Measurements from ENCODE around the gene CSPG4.
"Not testable (repeated sequence)": the region's sequence is repeated elsewhere in the genome, so short reads cannot be mapped to it uniquely, and the experiment has no call there.

The CSPG4 gene

GRCh38 chr15:75705375-75705774, 7.3 kb downstream of the CSPG4 start:
- in situ Hi-C loops (cut with MboI; ENCODE audit: low sequenced_read_pairs) = not testable (repeated sequence)

GRCh38 chr15:75704618-75705017, 8.0 kb downstream of the CSPG4 start:
- in situ Hi-C loops (cut with MboI; ENCODE audit: low sequenced_read_pairs) = no loop called here

GRCh38 chr15:75704263-75704615, 8.4 kb downstream of the CSPG4 start:
- in situ Hi-C loops (cut with MboI; ENCODE audit: low sequenced_read_pairs) = no loop called here

GRCh38 chr15:75703440-75704262, 9.0 kb downstream of the CSPG4 start:
- in situ Hi-C loops (cut with MboI; ENCODE audit: low sequenced_read_pairs) = not testable (repeated sequence)

DNA sequence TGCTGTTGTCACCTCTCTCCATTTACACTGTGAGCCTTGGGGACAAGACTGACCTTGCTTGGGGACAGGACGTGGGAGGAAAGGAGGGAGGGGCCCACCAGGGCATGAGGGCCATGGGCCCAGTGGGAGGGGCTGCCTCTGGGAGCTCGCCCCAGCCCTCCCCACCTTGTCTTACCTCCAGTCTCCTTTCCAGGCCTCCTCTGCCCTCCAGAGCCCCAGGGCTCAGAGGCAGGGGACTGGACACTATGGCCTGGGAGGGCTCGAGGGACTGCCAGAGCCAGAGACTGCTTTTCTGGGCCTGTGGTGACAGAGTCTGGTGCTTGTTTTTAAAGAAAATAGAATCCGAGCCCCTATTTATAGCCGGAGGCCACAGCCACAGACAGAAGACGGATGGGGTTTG, 10.2 kb downstream of the CSPG4 start:
- in situ Hi-C loops (cut with MboI; ENCODE audit: low sequenced_read_pairs) = no loop called here

DNA sequence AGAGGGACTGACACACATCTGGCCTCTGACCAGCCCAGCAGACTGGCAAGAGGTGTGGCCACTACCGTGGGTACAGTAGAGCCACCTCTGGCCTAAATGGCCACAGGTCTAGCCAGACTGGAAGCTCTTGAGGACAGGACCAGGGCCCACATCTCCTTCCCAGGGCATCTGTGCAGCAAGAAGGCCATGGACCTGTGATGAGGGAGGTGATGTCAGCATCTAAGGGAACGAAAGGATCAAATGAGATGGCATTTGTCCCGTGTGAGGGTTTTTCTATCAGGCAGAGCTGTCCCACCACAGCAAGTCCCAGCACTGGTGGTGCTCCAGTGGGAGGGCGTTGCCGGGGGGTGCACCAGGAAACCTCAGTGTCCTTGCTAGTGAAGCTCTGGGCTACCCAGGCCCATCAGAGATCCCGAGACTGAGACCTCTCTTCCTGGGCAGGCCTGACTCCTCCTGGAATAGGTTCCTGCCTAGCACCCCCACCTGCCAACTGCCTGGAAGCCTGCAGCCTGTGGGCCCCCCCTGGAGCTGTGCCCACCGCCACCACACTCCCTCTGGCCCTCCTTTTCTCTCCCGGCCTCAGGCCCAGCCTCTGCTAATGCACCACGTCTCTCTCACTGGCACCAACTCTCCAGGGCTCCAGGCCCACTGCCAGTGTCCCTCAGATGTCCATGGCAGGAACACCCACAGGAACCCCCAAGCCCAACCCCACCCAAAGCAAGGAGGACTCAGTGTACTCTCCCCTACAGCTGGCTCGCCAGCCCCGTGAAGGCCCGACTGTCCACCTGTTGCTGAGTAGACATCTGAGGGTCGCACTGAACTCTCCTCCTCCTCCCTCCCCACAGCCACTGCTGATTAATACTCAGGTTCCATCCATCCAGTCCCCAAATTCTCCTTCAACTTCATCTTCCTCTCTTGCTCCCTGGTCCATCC, 11.3 kb downstream of the CSPG4 start:
- in situ Hi-C loops (cut with MboI; ENCODE audit: low sequenced_read_pairs) = not testable (repeated sequence)

DNA sequence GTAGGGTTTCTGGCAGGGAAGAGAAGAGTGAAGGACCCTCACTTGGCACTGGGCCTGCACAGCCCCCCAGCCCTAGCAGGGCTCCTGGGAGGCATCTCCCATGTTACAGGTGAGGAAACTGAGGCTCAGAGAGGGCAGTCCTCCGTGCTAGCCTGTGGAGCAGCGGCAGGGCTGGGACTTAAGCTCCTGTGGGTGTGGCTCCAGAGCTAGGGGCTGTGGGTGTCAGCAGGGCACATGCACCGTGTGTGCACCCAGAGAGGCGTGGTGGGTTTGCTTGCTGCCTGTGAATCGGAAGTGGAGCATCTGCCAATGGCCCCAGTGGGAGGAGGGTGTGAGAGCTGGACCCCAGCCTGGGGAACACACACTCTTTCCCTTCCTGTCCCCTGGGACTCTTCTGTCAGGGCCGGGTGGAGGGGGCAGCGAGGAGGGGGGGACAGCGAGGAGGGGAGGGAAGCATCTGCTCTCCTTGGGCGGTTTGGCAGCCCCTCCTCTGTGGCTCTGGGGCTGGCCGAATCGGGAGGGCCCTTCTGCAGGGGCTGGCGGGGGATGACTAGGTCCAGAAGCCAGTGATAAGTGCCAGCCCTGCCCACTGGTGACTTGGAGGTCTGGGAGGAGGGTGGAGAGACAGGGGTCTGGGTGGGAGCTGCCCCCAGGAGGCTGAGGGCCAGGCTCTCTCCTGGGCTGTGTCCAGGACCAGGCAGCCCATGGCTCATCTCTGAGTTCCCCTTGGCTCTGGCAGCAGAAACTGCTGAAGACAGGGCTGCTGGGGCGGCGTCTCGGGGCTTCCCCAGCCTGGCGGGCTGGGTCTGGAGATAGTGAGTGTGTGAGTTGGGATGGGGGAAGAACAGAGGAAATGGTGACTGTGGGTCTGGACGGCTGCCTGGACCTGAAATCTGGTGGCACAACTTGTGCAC, 12.4 kb downstream of the CSPG4 start:
- in situ Hi-C loops (cut with MboI; ENCODE audit: low sequenced_read_pairs) = not testable (repeated sequence)

GRCh38 chr15:75699517-75699916, 13.1 kb downstream of the CSPG4 start:
- in situ Hi-C loops (cut with MboI; ENCODE audit: low sequenced_read_pairs) = not testable (repeated sequence)

GRCh38 chr15:75697974-75698747, 14.5 kb downstream of the CSPG4 start:
- in situ Hi-C loops (cut with MboI; ENCODE audit: low sequenced_read_pairs) = not testable (repeated sequence)

DNA sequence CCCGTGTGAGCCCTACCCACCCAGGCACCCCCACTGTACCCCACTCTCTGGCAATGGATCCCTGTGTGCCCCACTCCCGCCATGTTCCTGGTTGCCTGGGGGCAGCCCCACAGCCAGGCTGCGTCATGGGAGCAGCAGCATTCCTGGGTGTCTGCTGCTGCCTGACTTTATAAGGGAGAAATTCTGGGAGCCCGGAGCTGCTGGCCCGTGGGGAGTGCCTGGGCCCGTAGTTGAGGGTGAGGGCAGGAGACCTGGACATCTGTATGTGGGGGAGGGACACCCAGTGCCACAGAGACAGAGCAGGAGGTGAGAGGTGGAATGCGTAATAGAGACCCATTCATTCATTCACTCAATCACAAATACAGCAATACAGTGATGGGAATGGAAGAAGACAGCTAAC, 15.1 kb downstream of the CSPG4 start:
- in situ Hi-C loops (cut with MboI; ENCODE audit: low sequenced_read_pairs) = no loop called here

DNA sequence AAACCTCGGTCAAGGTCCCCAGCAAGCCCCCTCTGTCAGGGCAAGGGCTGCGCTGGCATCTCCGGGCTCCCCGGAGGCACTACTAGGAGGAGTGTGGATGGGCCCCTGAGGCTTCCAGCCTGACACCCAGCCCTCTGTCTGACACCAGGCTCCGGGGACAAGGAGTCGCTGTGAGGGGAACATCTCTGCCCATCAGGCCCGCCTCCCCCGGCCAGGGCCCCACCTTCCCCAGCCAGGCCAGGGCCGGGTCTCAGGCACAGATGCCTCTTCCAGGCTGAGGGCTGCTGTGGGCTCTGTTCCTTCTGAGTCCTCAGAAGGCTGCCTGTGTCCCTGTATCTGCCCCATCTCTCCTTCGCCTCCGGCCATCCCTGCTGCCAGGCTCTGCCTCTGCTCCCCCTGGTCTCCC, 15.8 kb downstream of the CSPG4 start:
- in situ Hi-C loops (cut with MboI; ENCODE audit: low sequenced_read_pairs) = no loop called here

GRCh38 chr15:75696311-75696720, 16.3 kb downstream of the CSPG4 start:
- in situ Hi-C loops (cut with MboI; ENCODE audit: low sequenced_read_pairs) = no loop called here

- in situ Hi-C loops (cut with MboI; ENCODE audit: low sequenced_read_pairs) = no loop called here
Observed at GRCh38 chr15:75695634-75696310, 16.9 kb downstream of the CSPG4 start.

DNA sequence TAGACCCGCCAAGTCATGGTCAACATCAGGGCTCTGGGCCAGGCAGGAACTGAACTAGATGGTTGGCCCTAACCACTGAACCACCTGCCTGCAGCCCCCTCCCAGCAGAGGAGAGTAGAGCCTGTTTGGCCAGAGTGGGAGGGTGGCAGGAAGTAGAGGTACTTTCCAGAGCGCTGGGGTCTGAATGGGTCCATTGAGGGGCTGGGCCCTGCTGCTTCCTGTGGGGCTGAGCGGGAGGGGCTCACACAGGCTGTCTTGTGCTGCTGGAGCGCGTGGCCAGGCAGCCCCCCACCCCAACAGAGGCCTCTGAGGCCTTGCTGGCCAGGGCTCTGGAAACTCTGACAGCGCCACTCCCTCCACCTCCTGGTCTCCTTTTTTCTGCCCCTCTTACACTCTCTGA, 17.4 kb downstream of the CSPG4 start:
- in situ Hi-C loops (cut with MboI; ENCODE audit: low sequenced_read_pairs) = no loop called here

DNA sequence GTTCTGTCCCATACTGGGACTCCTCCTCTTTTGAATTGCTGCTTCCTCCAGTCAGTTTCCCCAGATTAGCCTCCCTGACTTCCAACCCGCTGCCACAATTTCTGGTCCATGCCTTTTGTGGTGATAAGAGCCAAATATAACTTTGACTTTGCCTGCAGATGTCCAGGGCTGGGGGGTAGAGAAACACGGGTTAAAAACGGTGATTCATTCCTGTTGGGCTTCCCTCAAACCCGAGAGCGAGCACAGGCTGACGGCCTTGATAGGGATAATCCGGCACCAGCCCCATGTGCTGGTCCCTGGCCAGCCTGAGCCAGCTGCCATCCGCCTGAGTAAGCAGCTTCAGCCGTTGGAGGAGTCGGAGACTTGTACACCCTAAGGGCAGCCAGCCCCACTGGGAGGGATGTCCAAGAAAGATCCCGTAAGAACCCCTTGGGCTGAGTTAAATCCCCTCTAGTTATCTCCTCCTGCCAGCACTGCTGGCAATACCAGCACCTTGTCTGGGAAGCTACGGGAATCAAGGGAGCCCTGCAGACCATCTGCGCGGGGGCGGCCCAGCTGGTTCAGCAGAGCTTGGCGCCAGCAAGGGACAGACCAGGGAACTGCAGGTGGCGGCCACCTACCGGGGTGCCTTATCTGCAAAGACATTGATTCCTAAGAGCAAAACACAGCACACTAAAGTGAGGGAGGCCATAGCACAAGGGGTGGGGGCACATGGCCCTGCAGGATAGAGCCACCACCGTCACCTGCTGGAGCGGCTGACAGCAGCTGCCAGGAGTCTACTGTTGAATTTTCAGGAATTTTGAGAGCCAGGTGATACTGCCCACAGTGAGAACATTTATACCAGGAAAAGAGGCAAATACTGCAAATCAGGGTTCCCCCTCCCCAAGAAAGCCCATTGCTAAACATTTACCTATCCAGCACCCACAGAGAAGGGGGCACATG, 18.1 kb downstream of the CSPG4 start:
- in situ Hi-C loops (cut with MboI; ENCODE audit: low sequenced_read_pairs) = no loop called here

DNA sequence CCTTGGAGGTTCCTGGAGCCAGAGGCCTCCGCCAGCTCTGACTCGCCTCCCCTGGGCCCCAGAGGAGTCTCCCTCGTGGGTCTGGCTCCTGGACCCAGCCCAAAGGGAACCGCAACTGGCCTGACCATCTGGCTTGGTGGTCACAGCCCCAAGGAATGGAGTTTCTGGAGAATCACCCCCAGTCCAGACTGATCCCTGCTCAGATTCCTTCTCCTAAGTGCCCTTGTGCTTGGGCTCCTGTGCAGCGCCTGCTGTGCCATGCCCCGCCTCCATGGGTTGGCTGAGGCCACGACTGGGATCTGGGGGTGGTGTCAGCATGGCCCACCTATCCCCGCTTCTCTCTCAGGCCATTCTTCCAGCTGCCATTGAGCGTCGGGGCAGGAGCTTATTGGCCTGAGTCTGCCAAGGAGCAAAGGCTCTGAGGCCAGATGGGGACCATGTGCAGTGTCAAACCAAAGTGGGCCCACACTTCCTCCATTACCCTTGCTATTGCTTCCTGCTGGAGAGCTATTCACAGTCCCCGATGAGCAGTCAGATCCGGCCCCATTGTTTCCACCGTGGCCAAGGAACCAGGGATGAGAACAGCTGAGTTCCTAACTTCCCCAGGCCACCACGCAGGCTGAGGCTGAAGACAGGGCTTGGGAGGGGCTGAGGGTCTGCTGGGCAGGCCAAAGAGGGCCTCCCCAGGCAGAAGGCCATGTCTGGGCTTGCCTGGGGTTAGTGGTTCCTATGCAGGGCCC, 19.0 kb downstream of the CSPG4 start:
- in situ Hi-C loops (cut with MboI; ENCODE audit: low sequenced_read_pairs) = no loop called here

GRCh38 chr15:75693028-75693427, 19.6 kb downstream of the CSPG4 start:
- in situ Hi-C loops (cut with MboI; ENCODE audit: low sequenced_read_pairs) = not testable (repeated sequence)

GRCh38 chr15:75692311-75692710, 20.3 kb downstream of the CSPG4 start:
- in situ Hi-C loops (cut with MboI; ENCODE audit: low sequenced_read_pairs) = not testable (repeated sequence)

Measured in hTERT RPE-1 (cell line).